Spinal cord (tissue), 10 donors: ENCODE data around the gene EGLN2. TPM values are rescaled to one million over a fixed set of nuclear protein-coding genes. Genes with fewer than 3 reads are reported as not detected.
"Not testable (repeated sequence)": the region's sequence is repeated elsewhere in the genome, so short reads cannot be mapped to it uniquely, and the experiment has no call there.

Experiments
- DNase-seq, 6 donors: peaks; one replicate each; pipeline versions ENCODE4 v3.0.0 to v3.0.0-alpha.2; 2013 to 2015; ENCODE audit warnings: low spot score in 6 of 6, low read depth in 4 of 6
- H3K27ac ChIP-seq: one replicate; pipeline ENCODE4 v1.5.1; 2013; ENCODE audit warnings: low read depth, low read length, control low read depth
- H3K27me3 ChIP-seq: one replicate; pipeline ENCODE4 v1.6.1; 2013; ENCODE audit warnings: low read length; ENCODE audit not compliant: control insufficient read depth, insufficient read depth
- H3K36me3 ChIP-seq: one replicate; pipeline ENCODE4 v1.6.1; 2013; ENCODE audit warnings: low read length; ENCODE audit not compliant: control insufficient read depth, insufficient read depth
- H3K4me1 ChIP-seq: one replicate; pipeline ENCODE4 v1.6.1; 2013; ENCODE audit warnings: low read length; ENCODE audit not compliant: control insufficient read depth, insufficient read depth
- H3K4me3 ChIP-seq: one replicate; pipeline ENCODE4 v1.5.1; 2013; ENCODE audit warnings: low read depth, low read length, control low read depth
- H3K9me3 ChIP-seq: one replicate; pipeline ENCODE4 v1.6.1; 2013; ENCODE audit warnings: low read length; ENCODE audit not compliant: control insufficient read depth, insufficient read depth
- WGBS: methylation state at CpG from one replicate; pipeline ENCODE4 v1.1.5; 2013; ENCODE audit warnings: missing lambda C conversion rate; ENCODE audit not compliant: insufficient coverage; 5-methylcytosine and 5-hydroxymethylcytosine counted together
- polyA plus RNA-seq, 2 donors: library from polyadenylated mRNA; unstranded; fragments of 120-200 nt; gene quantifications; one replicate each; pipeline ENCODE4 v1.2.1, GENCODE V29; 2013; ENCODE audit not compliant: insufficient read length in 2 of 2
- total RNA-seq, 2 donors: library from RNA; depleted of rRNA in 1 of 2; stranded (reverse); fragments of 120-200 nt in 1 of 2; fragments of >200 nt in 1 of 2; gene quantifications; one replicate each; pipeline versions ENCODE4 v1.2.3 to v1.2.4, GENCODE V29; 2013 to 2014
- donor health status: healthy.

The EGLN2 gene
- total and polyA plus RNA-seq, 4 donors = 37.6 to 106 (median 99.3) TPM

DNA sequence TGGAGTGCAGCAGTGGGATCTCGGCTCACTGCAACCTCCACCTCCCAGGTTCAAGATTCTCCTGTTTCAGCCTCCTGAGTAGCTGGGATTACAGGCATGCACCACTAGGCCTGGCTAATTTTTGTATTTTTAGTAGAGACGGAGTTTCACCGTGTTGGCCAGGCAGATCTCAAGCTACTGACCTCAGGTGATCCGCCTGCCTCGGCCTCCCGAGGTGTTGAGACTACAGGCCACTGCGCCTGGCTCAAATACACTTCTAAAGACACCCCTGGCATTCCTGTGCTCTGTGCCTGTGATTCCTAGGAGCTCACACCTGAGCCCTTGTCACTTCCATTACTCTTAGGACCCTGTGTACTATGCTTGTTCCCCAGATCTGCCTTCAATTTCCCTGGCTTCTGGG is 13.6 kb downstream of the EGLN2 start:
- H3K27me3 ChIP-seq, H3K9me3 ChIP-seq, H3K4me3 ChIP-seq, DNase-seq: not testable (repeated sequence)
- Histone ChIP-seq H3K4me1 (peaks cover 50% of the 10 kb centered on the region), H3K36me3 (peaks cover 24% of the 10 kb centered on the region), H3K27ac (peak overlapping the region; percentile 49)
- WGBS = 81% methylated on average over 6 of the region's 7 CpGs

DNA sequence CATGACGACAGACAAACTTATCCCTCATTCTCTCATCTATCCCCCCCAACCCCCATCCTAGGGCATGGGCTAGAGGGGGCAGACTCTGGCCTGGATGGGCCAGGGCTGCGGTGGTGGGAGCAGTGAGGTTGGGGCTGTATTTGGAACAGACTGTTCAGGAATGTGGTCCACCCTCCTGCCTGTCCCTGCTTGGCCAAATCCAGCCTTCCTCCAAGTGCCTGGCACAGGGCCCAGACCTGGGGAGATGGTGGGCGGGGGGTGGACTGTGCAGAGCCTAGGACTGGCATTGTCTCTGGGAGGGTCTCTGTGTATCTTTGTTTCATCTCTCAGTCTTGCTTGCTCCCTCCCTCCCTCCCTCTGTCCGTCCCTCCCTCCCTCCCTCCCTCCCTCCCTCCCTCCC is 14.2 kb downstream of the EGLN2 start:
- no CpG with 5 or more reads among the region's 4 CpGs for WGBS
- H3K4me1 ChIP-seq = peaks cover 44% of the 10 kb centered on the region
- H3K36me3 ChIP-seq = peaks cover 18% of the 10 kb centered on the region
- peak in 2 of 6 donors; percentile 35 to 69 for DNase-seq
- H3K27ac ChIP-seq = peak overlapping the region; percentile 49
- no peaks in the 10 kb centered on the region for H3K9me3 ChIP-seq
- no peaks in the 10 kb centered on the region for H3K27me3 ChIP-seq
- no peak overlapping the region for H3K4me3 ChIP-seq

- Histone ChIP-seq H3K27me3 (no peaks in the 10 kb centered on the region), H3K4me1 (peaks cover 39% of the 10 kb centered on the region), H3K27ac (no peak overlapping the region), H3K36me3 (no peaks in the 10 kb centered on the region), H3K9me3 (no peaks in the 10 kb centered on the region), H3K4me3 (no peak overlapping the region)
- 68% methylated on average over 3 of the region's 4 CpGs for WGBS
- DNase-seq = no peak
Observed at GRCh38 chr19:40815223-40815622, 16.2 kb downstream of the EGLN2 start.

DNA sequence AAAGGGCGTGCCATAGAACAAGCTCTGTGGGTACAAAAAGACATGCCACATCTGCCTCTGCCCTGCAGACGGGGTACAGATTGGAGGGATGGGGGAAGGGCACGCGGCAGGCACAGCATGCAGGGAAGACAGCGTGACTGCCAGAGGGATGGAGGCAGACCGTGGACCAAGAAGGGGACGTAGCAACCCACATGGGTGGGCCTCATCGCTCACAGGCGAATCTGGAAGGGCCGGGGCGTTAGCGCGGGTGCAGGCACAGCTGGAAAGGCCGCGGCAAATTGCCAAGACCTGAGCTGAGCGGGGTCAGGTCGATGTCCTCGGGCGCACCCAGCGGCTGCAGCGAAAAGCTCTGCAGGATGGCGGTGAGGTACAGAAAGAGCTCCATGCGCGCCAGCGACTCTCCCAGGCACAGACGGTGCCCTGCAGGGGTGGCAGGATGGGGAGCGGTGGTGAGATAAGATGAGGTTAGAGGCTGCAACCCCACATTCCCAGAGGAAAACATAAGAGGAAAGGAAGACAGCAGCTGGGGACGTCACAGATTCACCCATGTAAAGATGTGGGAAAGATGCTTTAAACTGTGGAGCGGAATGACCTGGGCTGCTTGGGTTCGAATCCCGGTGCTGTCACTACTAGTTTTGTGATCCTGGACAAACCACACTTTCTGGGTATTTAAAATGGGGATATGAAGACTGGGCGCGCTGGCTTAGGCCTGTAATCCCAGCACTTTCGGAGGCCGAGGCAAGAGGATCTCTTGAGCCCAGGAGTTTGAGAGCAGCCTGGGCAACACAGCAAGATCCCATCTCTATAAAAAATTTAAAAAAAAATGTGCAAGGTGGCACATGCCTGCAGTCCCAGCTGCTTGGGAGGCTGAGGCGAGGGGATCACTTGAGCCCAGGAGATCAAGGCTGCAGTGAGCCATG is 19.7 kb downstream of the EGLN2 start:
- H3K4me1 ChIP-seq = peaks cover 16% of the 10 kb centered on the region
- WGBS = 43% methylated on average over 16 of the region's 36 CpGs
- peak overlapping the region; percentile 5 for H3K4me3 ChIP-seq
- DNase-seq = peak in 2 of 6 donors; percentile 57 to 78
- not testable (repeated sequence) for H3K36me3 ChIP-seq, H3K27ac ChIP-seq, H3K27me3 ChIP-seq, H3K9me3 ChIP-seq

GRCh38 chr19:40819479-40820234 is 20.7 kb downstream of the EGLN2 start:
- peaks cover 12% of the 10 kb centered on the region for H3K4me1 ChIP-seq
- not testable (repeated sequence) for H3K27me3 ChIP-seq, H3K9me3 ChIP-seq, H3K4me3 ChIP-seq, H3K36me3 ChIP-seq, H3K27ac ChIP-seq
- WGBS = no CpG with 5 or more reads among the region's 6 CpGs
- peak in 2 of 6 donors; percentile 38 for DNase-seq

GRCh38 chr19:40822161-40822560 is 23.2 kb downstream of the EGLN2 start:
- 88% methylated on average over 22 of the region's 22 CpGs for WGBS
- no peak overlapping the region for H3K27ac ChIP-seq
- no peaks in the 10 kb centered on the region for H3K9me3 ChIP-seq
- no peaks in the 10 kb centered on the region for H3K27me3 ChIP-seq
- no peak for DNase-seq
- no peak overlapping the region for H3K4me3 ChIP-seq
- H3K4me1 ChIP-seq = peaks cover 12% of the 10 kb centered on the region
- H3K36me3 ChIP-seq = peaks cover 6% of the 10 kb centered on the region

DNA sequence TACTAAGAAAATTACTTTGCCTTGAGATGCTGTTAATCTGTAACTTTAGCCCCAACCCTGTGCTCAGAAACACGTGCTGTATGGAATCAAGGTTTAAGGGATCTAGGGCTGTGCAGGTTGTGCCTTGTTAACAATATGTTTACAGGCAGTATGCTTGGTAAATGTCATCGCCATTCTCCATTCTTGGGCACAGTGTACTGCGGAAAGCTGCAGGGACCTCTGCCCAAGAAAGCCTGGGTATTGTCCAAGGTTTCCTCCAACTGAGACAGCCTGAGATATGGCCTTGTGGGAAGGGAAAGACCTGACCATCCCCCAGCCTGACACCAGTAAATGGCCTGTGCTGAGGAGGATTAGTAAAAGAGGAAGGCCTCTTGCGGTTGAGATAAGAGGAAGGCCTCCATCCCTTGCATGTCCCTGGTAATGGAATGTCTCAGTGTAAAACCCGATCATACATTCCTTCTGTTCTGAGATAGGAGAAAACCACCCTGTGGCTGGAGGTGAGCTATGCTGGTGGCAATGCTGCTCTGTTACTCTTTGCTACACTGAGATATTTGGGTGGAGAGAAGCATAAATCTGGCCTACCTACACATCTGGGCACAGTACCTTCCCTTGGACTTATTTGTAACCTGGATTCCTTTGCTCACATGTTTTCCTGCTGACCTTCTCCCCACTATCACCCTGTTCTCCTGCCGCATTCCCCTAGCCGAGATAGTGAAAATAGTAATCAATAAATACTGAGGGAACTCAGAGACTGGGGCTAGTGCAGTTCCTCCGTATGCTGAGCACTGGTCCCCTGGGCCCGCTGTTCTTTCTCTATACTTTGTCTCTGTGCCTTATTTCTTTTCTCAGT is 23.9 kb downstream of the EGLN2 start:
- not testable (repeated sequence) for H3K4me3 ChIP-seq, H3K9me3 ChIP-seq, DNase-seq, H3K27me3 ChIP-seq, H3K36me3 ChIP-seq, H3K27ac ChIP-seq
- WGBS = 72% methylated on average over 4 of the region's 9 CpGs
- H3K4me1 ChIP-seq = peaks cover 12% of the 10 kb centered on the region

- H3K27ac ChIP-seq, H3K36me3 ChIP-seq, H3K4me1 ChIP-seq, H3K4me3 ChIP-seq, DNase-seq, H3K9me3 ChIP-seq, H3K27me3 ChIP-seq: not testable (repeated sequence)
- WGBS = 96% methylated on average over 10 of the region's 16 CpGs
Observed at GRCh38 chr19:40824916-40825315, 25.9 kb downstream of the EGLN2 start.

DNA sequence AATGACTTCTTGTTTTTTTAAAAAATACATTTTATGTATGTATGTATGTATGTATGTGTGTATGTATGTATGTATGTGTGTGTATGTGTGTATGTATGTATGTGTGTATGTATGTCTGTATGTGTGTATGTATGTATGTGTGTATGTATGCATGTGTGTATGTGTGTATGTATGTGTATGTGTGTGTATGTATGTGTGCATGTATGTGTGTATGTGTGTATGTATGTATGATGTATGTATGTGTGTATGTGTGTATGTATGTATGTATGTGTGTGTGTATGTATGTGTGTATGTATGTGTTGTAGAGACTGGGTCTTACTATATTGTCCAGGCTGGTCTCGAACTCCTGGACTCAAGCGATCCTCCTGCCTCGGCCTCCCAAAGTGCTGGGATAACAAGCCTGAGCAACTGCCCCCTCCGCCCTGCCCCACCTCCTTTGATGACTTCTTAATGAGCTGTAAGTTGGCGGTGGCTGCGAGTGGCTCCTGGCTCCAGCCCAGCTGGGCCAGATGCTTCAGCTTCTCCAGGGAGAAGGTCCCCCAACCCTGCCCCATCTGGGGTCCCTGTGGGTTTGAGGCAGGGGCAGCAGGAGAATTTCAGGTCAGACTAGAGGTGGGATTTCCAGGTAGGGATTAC is 26.6 kb downstream of the EGLN2 start:
- not testable (repeated sequence) for DNase-seq, H3K9me3 ChIP-seq, H3K4me1 ChIP-seq, H3K36me3 ChIP-seq, H3K27ac ChIP-seq, H3K27me3 ChIP-seq, H3K4me3 ChIP-seq
- no CpG with 5 or more reads among the region's 6 CpGs for WGBS
